A549 (cell line): ENCODE measurements around the gene ABCA1.

ENCODE experiments used
- RFX5 ChIP-seq: fragments of 450-650 bp; IDR thresholded peaks from 2 replicates; pipeline ENCODE4 v1.7.1; 2014; ENCODE audit warnings: antibody characterized with exemption, mild to moderate bottlenecking, moderate library complexity
- ZFP36 ChIP-seq: fragments of 450-650 bp; IDR thresholded peaks from 2 replicates; pipeline ENCODE4 v1.6.1; 2014; ENCODE audit warnings: borderline replicate concordance; ENCODE audit not compliant: partially characterized antibody
- TF ChIP-seq, protein P1 (sequence below): fragments of 150-350 bp; IDR thresholded peaks from 2 replicates; pipeline ENCODE4 v1.6.1; 2014; ENCODE audit warnings: low read depth, mild to moderate bottlenecking, low read length

DNA sequence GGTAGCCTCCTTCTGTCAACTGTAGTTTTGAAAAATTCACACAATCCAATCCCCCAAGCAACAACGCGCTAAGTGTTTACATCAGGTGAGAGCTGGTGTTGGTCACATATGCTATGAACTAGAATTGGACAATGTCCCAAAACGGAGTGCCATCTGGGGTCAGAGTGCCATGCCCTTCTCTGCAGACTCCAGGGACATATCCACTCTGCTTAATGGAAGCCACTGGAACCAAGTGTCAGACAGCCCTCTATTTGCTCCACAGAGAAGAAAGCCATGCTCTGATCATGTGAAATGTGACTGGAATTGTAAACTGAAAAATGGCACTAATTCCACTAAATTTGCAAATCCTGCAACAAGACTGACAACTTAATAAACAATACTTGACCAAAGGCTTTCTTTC, 12.2 kb downstream of the ABCA1 start:
- TF ChIP-seq RFX5: no peak
- no peak for TF ChIP-seq ZFP36
- TF ChIP-seq, protein P1, sequence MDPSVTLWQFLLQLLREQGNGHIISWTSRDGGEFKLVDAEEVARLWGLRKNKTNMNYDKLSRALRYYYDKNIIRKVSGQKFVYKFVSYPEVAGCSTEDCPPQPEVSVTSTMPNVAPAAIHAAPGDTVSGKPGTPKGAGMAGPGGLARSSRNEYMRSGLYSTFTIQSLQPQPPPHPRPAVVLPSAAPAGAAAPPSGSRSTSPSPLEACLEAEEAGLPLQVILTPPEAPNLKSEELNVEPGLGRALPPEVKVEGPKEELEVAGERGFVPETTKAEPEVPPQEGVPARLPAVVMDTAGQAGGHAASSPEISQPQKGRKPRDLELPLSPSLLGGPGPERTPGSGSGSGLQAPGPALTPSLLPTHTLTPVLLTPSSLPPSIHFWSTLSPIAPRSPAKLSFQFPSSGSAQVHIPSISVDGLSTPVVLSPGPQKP: no peak
